K562 (cell line): ENCODE measurements around the gene ATP5PF. TPM values are rescaled to one million over a fixed set of nuclear protein-coding genes. Genes with fewer than 3 reads are reported as not detected.

Source experiments
- CEBPG ChIP-seq, 3 experiments: fragments of 200-800 bp in 1 of 3; sonication (Bioruptor generic) in 1 of 3; sonication (generic) in 1 of 3; formaldehyde crosslinking in 1 of 3; IDR thresholded peaks in 2 of 3; conservative IDR thresholded peaks in 1 of 3; 2 replicates each; pipeline versions ENCODE4 v1.6.1 to v1.8.0; 2016 to 2022; ENCODE audit warnings: missing compliant biosample characterization in 2 of 3, missing genetic modification characterization in 2 of 3, mild to moderate bottlenecking in 1 of 3, missing genetic modification reagents in 1 of 3
- GATAD2A ChIP-seq: fragments of 450-650 bp; IDR thresholded peaks from 2 replicates; pipeline ENCODE4 v1.6.1; 2017
- LARP7 ChIP-seq: fragments of 450-650 bp; IDR thresholded peaks from 2 replicates; pipeline ENCODE4 v1.6.1; 2016
- NEUROD1 ChIP-seq: fragments of 150-350 bp; IDR thresholded peaks from 2 replicates; pipeline ENCODE4 v1.6.1; 2014; ENCODE audit warnings: borderline replicate concordance, low read length, low read depth; ENCODE audit not compliant: partially characterized antibody
- NONO ChIP-seq, 2 experiments: fragments of 200-400 bp in 1 of 2; fragments of 450-650 bp in 1 of 2; formaldehyde crosslinking in 1 of 2; IDR thresholded peaks; 2 replicates each; pipeline ENCODE4 v1.6.1; 2017; ENCODE audit warnings: low read depth in 2 of 2, mild to moderate bottlenecking in 2 of 2, moderate library complexity in 2 of 2, low read length in 1 of 2
- RBM39 ChIP-seq: fragments of 200-400 bp; formaldehyde crosslinking; optimal IDR thresholded peaks from 2 replicates; pipeline ENCODE3; 2018; ENCODE audit warnings: low read depth, low read length
- SP1 ChIP-seq: sonication (generic); formaldehyde crosslinking; IDR thresholded peaks from 2 replicates; pipeline ENCODE4 v1.8.1; 2022; ENCODE audit warnings: mild to moderate bottlenecking, missing genetic modification reagents
- THRAP3 ChIP-seq: fragments of 450-650 bp; IDR thresholded peaks from 2 replicates; pipeline ENCODE4 v1.6.1; 2016; ENCODE audit warnings: mild to moderate bottlenecking, inconsistent platforms, borderline replicate concordance
- YY1 ChIP-seq, 3 experiments: IDR thresholded peaks; 2 replicates each; pipeline ENCODE4 v1.6.1; 2011; ENCODE audit warnings: low read length in 2 of 3, mild to moderate bottlenecking in 2 of 3, moderate library complexity in 2 of 3, borderline replicate concordance in 1 of 3, control low read depth in 1 of 3, low read depth in 1 of 3; ENCODE audit not compliant: insufficient read depth in 3 of 3, insufficient replicate concordance in 2 of 3, control insufficient read depth in 1 of 3, insufficient read length in 1 of 3; ENCODE audit errors: extremely low read depth in 1 of 3
- ZBTB8A ChIP-seq: fragments of 450-650 bp; IDR thresholded peaks from 2 replicates; pipeline ENCODE4 v1.6.1; 2018; ENCODE audit warnings: mild to moderate bottlenecking, moderate library complexity; ENCODE audit not compliant: partially characterized antibody
- ZNF324 ChIP-seq: fragments of 250-450 bp; sonication (Bioruptor Pico); IDR thresholded peaks from 2 replicates; pipeline ENCODE4 v1.4.0; 2020; ENCODE audit warnings: mild to moderate bottlenecking
- ZNF551 ChIP-seq: fragments of 250-450 bp; sonication (Bioruptor Pico); IDR thresholded peaks from 2 replicates; pipeline ENCODE4 v1.5.0; 2021; ENCODE audit warnings: mild to moderate bottlenecking, moderate library complexity
- ZNF589 ChIP-seq: fragments of 200-800 bp; sonication (Bioruptor generic); IDR thresholded peaks from 2 replicates; pipeline ENCODE4 v1.6.1; 2016; ENCODE audit warnings: low read depth, missing genetic modification characterization, missing compliant biosample characterization
- polyA plus RNA-seq, 8 experiments: library from polyadenylated mRNA; depleted of rRNA in 4 of 8; stranded (reverse) in 5 of 8; unstranded in 3 of 8; fragments of >200 nt; fragmentation: Nextera tagmentation in 2 of 8; fragmentation: Illumina TruSeq in 1 of 8; extraction: Ambion mirVana in 2 of 8; extraction: Trizol in 1 of 8; gene quantifications; 2 replicates each; pipeline versions ENCODE4 v1.2.1 to v1.2.3, GENCODE V29; 2011 to 2014; ENCODE audit warnings: inconsistent platforms in 1 of 8, missing spikeins in 1 of 8
- total RNA-seq, 7 experiments: library from RNA; depleted of rRNA in 6 of 7; stranded (reverse); fragments of >200 nt in 6 of 7; fragmentation: Illumina TruSeq in 2 of 7; extraction: Trizol in 2 of 7; gene quantifications; 2 replicates each; pipeline versions ENCODE4 v1.2.1 to v1.2.3, GENCODE V29; 2011 to 2021; ENCODE audit warnings: low replicate concordance in 1 of 7
- TF ChIP-seq, protein P1 (sequence below): fragments of 450-650 bp; formaldehyde crosslinking; IDR thresholded peaks from 2 replicates; pipeline ENCODE4 v1.4.0; 2020; ENCODE audit warnings: mild to moderate bottlenecking
- TF ChIP-seq, protein P2 (sequence below): sonication (generic); formaldehyde crosslinking; IDR thresholded peaks from 2 replicates; pipeline ENCODE4 v1.9.0; 2022; ENCODE audit warnings: mild to moderate bottlenecking, missing genetic modification reagents
- TF ChIP-seq, protein P3 (sequence below): fragments of 250-450 bp; sonication (Bioruptor Pico); IDR thresholded peaks from 2 replicates; pipeline ENCODE4 v1.4.0; 2020; ENCODE audit warnings: mild to moderate bottlenecking, moderate library complexity
- TF ChIP-seq, protein P4 (sequence below): fragments of 250-450 bp; sonication (Bioruptor Pico); IDR thresholded peaks from 2 replicates; pipeline ENCODE4 v1.8.0; 2022; ENCODE audit warnings: inconsistent platforms
- TF ChIP-seq, protein P5 (sequence below), 2 experiments: IDR thresholded peaks; 2 replicates each; pipeline ENCODE4 v1.6.1; 2011; ENCODE audit warnings: borderline replicate concordance in 1 of 2, control low read depth in 1 of 2, low read depth in 1 of 2, low read length in 1 of 2, mild to moderate bottlenecking in 1 of 2, mixed read lengths in 1 of 2, moderate library complexity in 1 of 2; ENCODE audit not compliant: insufficient read depth in 1 of 2, insufficient read length in 1 of 2, poor library complexity in 1 of 2, severe bottlenecking in 1 of 2; ENCODE audit errors: extremely low read depth in 1 of 2

The ATP5PF gene
- total and polyA plus RNA-seq, 9 of the 15 experiments (the other 6 are each of a cell fraction or from before 2014, with no cell fraction given): 242 to 2,488 (median 533) TPM

DNA sequence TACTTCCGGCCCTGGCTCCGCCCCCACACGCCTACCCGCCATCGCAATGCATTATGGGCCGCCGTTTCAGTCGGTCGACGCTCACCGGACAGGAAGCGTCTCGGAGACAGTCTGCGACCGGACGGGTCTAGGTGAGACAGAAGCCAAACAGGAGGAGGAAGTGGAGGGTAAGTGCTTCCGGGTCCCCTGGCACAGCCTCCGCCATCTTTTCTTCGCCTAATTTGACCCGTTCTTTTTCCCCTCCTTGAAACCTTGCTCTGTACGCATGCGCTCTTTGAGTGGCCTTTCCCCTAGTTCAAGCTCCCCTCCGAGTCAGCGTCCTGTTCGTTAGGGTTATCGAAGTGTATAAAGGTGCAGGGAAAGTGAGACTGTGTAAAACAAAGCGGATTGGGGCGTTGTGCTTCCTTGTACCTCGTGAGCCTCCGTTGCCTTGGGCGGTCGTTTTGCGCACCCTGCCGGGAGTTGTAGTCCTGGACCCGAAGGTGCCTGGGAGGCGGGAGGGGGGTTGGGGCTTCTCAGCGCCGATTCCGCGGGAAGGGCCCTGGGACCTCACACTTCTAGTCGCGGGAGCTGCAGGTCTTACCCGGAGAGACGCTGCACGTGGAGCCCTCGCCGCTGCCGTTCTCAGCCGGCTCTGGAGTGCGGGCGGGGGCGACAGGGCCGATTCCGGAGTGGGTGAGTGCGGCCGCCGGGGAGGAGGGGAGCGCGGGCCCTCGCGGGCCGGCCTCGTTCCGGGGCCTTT is at the start of gene ATP5PF, which contains the start of gene GABPA (continued):
- TF ChIP-seq, protein P1, sequence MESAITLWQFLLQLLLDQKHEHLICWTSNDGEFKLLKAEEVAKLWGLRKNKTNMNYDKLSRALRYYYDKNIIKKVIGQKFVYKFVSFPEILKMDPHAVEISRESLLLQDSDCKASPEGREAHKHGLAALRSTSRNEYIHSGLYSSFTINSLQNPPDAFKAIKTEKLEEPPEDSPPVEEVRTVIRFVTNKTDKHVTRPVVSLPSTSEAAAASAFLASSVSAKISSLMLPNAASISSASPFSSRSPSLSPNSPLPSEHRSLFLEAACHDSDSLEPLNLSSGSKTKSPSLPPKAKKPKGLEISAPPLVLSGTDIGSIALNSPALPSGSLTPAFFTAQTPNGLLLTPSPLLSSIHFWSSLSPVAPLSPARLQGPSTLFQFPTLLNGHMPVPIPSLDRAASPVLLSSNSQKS: no peak
- TF ChIP-seq ZNF324 (CRISPR knock-in tag) (no peak), LARP7 (no peak), GATAD2A (no peak), THRAP3 (no peak), RBM39 (no peak), ZNF589 (peak; percentile 86; the same call in 1 of the 2 replicates), CEBPG (CRISPR knock-in tag; IDR thresholded peaks at IDR 0.05) (no peak), CEBPG (tag; conservative IDR thresholded peaks at IDR 0.05 in 1 of 2, IDR thresholded peaks at IDR 0.05 in 1 of 2) (no peak), ZNF551 (CRISPR knock-in tag) (no peak), ZBTB8A (peak; percentile 92), SP1 (peak; percentile 97), NEUROD1 (peak; percentile 51), NONO (IDR thresholded peaks at IDR 0.05; ENCODE audit: low read depth in 2 of 2, low read length in 1 of 2) (peak in 1 of 2 experiments; percentile 48; a peak in 2 of 4 replicates), YY1 (IDR thresholded peaks at IDR 0.05; ENCODE audit: borderline replicate concordance in 1 of 3, control insufficient read depth in 1 of 3, extremely low read depth in 1 of 3, insufficient read depth in 3 of 3, insufficient read length in 1 of 3, insufficient replicate concordance in 2 of 3, low read depth in 1 of 3, low read length in 2 of 3) (peak; percentile 90 to 96 (median 94))
- TF ChIP-seq, protein P2, sequence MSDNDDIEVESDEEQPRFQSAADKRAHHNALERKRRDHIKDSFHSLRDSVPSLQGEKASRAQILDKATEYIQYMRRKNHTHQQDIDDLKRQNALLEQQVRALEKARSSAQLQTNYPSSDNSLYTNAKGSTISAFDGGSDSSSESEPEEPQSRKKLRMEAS (CRISPR knock-in tag): peak; percentile 20
- TF ChIP-seq, protein P3, sequence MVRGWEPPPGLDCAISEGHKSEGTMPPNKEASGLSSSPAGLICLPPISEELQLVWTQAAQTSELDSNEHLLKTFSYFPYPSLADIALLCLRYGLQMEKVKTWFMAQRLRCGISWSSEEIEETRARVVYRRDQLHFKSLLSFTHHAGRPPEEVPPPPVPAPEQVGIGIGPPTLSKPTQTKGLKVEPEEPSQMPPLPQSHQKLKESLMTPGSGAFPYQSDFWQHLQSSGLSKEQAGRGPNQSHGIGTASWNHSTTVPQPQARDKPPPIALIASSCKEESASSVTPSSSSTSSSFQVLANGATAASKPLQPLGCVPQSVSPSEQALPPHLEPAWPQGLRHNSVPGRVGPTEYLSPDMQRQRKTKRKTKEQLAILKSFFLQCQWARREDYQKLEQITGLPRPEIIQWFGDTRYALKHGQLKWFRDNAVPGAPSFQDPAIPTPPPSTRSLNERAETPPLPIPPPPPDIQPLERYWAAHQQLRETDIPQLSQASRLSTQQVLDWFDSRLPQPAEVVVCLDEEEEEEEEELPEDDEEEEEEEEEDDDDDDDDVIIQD (CRISPR knock-in tag): no peak
- TF ChIP-seq, protein P4, sequence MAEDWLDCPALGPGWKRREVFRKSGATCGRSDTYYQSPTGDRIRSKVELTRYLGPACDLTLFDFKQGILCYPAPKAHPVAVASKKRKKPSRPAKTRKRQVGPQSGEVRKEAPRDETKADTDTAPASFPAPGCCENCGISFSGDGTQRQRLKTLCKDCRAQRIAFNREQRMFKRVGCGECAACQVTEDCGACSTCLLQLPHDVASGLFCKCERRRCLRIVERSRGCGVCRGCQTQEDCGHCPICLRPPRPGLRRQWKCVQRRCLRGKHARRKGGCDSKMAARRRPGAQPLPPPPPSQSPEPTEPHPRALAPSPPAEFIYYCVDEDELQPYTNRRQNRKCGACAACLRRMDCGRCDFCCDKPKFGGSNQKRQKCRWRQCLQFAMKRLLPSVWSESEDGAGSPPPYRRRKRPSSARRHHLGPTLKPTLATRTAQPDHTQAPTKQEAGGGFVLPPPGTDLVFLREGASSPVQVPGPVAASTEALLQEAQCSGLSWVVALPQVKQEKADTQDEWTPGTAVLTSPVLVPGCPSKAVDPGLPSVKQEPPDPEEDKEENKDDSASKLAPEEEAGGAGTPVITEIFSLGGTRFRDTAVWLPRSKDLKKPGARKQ (CRISPR knock-in tag): no peak
- TF ChIP-seq, protein P5, sequence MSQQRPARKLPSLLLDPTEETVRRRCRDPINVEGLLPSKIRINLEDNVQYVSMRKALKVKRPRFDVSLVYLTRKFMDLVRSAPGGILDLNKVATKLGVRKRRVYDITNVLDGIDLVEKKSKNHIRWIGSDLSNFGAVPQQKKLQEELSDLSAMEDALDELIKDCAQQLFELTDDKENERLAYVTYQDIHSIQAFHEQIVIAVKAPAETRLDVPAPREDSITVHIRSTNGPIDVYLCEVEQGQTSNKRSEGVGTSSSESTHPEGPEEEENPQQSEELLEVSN (IDR thresholded peaks at IDR 0.05; ENCODE audit: borderline replicate concordance in 1 of 2, extremely low read depth in 1 of 2, insufficient read depth in 1 of 2, insufficient read length in 1 of 2, low read depth in 1 of 2, low read length in 1 of 2, poor library complexity in 1 of 2, severe bottlenecking in 1 of 2): peak; percentile 71 to 72
